Stomach (tissue), 4 donors: ENCODE results near the gene CCDC107.

Source experiments
- EP300 ChIP-seq: sonication (generic); formaldehyde crosslinking; IDR thresholded peaks from one replicate; pipeline ENCODE4 v1.6.1; 2017; ENCODE audit warnings: antibody characterized with exemption
- POLR2A ChIP-seq, 4 donors: fragments of 450-650 bp; IDR thresholded peaks; one replicate each; pipeline ENCODE4 v1.6.1; 2016; ENCODE audit warnings: antibody characterized with exemption in 4 of 4, control low read depth in 2 of 4, mild to moderate bottlenecking in 1 of 4, moderate library complexity in 1 of 4
- POLR2AphosphoS5 ChIP-seq, 3 donors: sonication (generic); formaldehyde crosslinking; IDR thresholded peaks; one replicate each; pipeline ENCODE4 v1.6.1; 2016; ENCODE audit warnings: antibody characterized with exemption in 3 of 3
- TF ChIP-seq, protein P1 (sequence below), 7 experiments: fragments of 450-650 bp in 4 of 7; fragments of 200-600 bp in 3 of 7; sonication (generic) in 3 of 7; IDR thresholded peaks; one replicate each; pipeline ENCODE4 v1.5.1; 2016 to 2019; ENCODE audit warnings: antibody characterized with exemption in 7 of 7, control low read depth in 2 of 7, mild to moderate bottlenecking in 1 of 7

DNA sequence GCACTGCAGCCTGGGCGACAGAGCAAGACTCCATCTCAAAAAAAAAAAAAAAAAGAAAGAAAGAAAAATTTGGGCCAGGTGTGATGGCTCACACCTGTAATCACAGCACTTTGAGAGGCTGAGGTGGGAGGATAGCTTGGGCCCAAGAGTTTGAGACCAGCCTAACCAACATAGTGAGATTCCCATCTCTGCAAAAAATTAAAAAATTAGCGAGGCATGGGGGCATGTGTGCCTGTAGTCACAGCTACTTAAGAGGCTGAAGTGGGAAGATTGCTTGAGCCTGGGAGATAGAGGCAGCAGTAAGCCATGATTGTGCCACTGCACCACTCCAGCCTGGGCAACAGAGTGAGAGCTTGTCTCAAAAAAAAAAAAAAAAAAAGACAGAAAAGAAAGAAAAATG lies 4.5 kb upstream of the CCDC107 start:
- TF ChIP-seq, protein P1, sequence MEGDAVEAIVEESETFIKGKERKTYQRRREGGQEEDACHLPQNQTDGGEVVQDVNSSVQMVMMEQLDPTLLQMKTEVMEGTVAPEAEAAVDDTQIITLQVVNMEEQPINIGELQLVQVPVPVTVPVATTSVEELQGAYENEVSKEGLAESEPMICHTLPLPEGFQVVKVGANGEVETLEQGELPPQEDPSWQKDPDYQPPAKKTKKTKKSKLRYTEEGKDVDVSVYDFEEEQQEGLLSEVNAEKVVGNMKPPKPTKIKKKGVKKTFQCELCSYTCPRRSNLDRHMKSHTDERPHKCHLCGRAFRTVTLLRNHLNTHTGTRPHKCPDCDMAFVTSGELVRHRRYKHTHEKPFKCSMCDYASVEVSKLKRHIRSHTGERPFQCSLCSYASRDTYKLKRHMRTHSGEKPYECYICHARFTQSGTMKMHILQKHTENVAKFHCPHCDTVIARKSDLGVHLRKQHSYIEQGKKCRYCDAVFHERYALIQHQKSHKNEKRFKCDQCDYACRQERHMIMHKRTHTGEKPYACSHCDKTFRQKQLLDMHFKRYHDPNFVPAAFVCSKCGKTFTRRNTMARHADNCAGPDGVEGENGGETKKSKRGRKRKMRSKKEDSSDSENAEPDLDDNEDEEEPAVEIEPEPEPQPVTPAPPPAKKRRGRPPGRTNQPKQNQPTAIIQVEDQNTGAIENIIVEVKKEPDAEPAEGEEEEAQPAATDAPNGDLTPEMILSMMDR (IDR thresholded peaks at IDR 0.05) = no peak
- TF ChIP-seq POLR2AphosphoS5 (IDR thresholded peaks at IDR 0.05) = no peak
- no peak for TF ChIP-seq POLR2A (IDR thresholded peaks at IDR 0.05)
- TF ChIP-seq EP300 = no peak
